BJ (cell line): ENCODE measurements around the gene RASL10A. TPM values are rescaled to one million over a fixed set of nuclear protein-coding genes. Genes with fewer than 3 reads are reported as not detected.

Source experiments
- CTCF ChIA-PET: fragments of 350-600 bp; formaldehyde crosslinking; extraction: SDS; loops from one replicate; lab custom pipeline; 2021; ENCODE audit warnings: antibody characterized with exemption, inconsistent platforms; lab: Yijun Ruan, JAX
- POLR2A ChIA-PET: fragments of 300-600 bp; sonication (Branson Sonifier 250); formaldehyde crosslinking; extraction: SDS; loops from one replicate; lab custom pipeline; 2021; ENCODE audit warnings: antibody characterized with exemption; lab: Charles Lee
- DNase-seq: peaks from one replicate; pipeline ENCODE4 v3.0.0-alpha.2; 2011; ENCODE audit warnings: low read depth
- H3K27me3 ChIP-seq: 2 replicates; pipeline ENCODE4 v1.6.0; 2011; ENCODE audit warnings: low read length; ENCODE audit not compliant: control insufficient read depth, insufficient read depth
- H3K36me3 ChIP-seq: 2 replicates; pipeline ENCODE4 v1.5.1; 2011; ENCODE audit warnings: low read length; ENCODE audit not compliant: control insufficient read depth, insufficient read depth
- H3K4me3 ChIP-seq: 2 replicates; pipeline ENCODE4 v1.5.1; 2011; ENCODE audit warnings: low read depth, mild to moderate bottlenecking, control low read depth, low read length
- CTCF ChIP-seq: IDR thresholded peaks from 2 replicates; pipeline ENCODE4 v1.5.1; 2011; ENCODE audit warnings: low read depth, mild to moderate bottlenecking, control low read depth, inconsistent platforms, low read length, moderate library complexity; ENCODE audit not compliant: insufficient read depth
- polyA plus RNA-seq: library from polyadenylated mRNA; depleted of rRNA; stranded (reverse); fragments of >200 nt; gene quantifications from 2 replicates; pipeline ENCODE4 v1.2.3, GENCODE V29; 2011

Gene RASL10A
- polyA plus RNA-seq, 1 experiment: 0.16 TPM

- ChIA-PET POLR2A (no interaction called here), CTCF (interaction anchor here (0.8 to 1.5 kb wide), 2 partner anchors 10 to 54 kb away, joined by 3 read pairs; no protein-coding TSS in a partner anchor)
- Histone ChIP-seq H3K36me3 (peaks cover 24% of the 10 kb centered on the region), H3K27me3 (no peaks in the 10 kb centered on the region), H3K4me3 (no peak overlapping the region)
- no peak for TF ChIP-seq CTCF
- no peak for DNase-seq
Measured at GRCh38 chr22:29302681-29303465, 12.6 kb downstream of the RASL10A start.

GRCh38 chr22:29302402-29302680 lies 13.2 kb downstream of the RASL10A start:
- TF ChIP-seq CTCF: no peak
- H3K36me3 ChIP-seq: peaks cover 28% of the 10 kb centered on the region
- DNase-seq: no peak
- no peak overlapping the region for H3K4me3 ChIP-seq
- H3K27me3 ChIP-seq: no peaks in the 10 kb centered on the region
- ChIA-PET CTCF (interaction anchor here (1.5 kb wide), 1 partner anchor 9 kb away, joined by 3 read pairs; no protein-coding TSS in a partner anchor), POLR2A (no interaction called here)

- Histone ChIP-seq H3K4me3 (no peak overlapping the region), H3K27me3 (no peaks in the 10 kb centered on the region), H3K36me3 (peaks cover 33% of the 10 kb centered on the region)
- TF ChIP-seq CTCF: no peak
- no peak for DNase-seq
- POLR2A ChIA-PET: no interaction called here
- CTCF ChIA-PET: interaction anchor here (1.0 to 1.5 kb wide), 2 partner anchors 9 to 56 kb away, joined by 3 to 6 read pairs; no protein-coding TSS in a partner anchor
Measured at GRCh38 chr22:29301716-29302401, 13.6 kb downstream of the RASL10A start.

GRCh38 chr22:29300807-29301601 lies 14.5 kb downstream of the RASL10A start:
- no peaks in the 10 kb centered on the region for H3K27me3 ChIP-seq
- H3K36me3 ChIP-seq: peaks cover 39% of the 10 kb centered on the region
- TF ChIP-seq CTCF: no peak
- ChIA-PET POLR2A (no interaction called here), CTCF (interaction anchor here (1.0 to 1.5 kb wide), 2 partner anchors 8 to 57 kb away, joined by 3 to 6 read pairs; no protein-coding TSS in a partner anchor)
- H3K4me3 ChIP-seq: no peak overlapping the region
- no peak for DNase-seq

GRCh38 chr22:29300467-29300806 lies 15.1 kb downstream of the RASL10A start:
- DNase-seq: no peak
- Histone ChIP-seq H3K27me3 (no peaks in the 10 kb centered on the region), H3K4me3 (no peak overlapping the region), H3K36me3 (peaks cover 43% of the 10 kb centered on the region)
- ChIA-PET CTCF (no interaction called here), POLR2A (no interaction called here)
- no peak for TF ChIP-seq CTCF
